Left lung (tissue), 10 donors: Measurements from ENCODE around the gene TULP3. TPM values are rescaled to one million over a fixed set of nuclear protein-coding genes. Genes with fewer than 3 reads are reported as not detected.
A peak's percentile ranks its signal among the peaks of the same experiment; 100 is the strongest.

Experiments used
- ATAC-seq: fragments of 200-7000 bp; cut with Tn5 transposase; one replicate; pipeline ENCODE4 v1.9.1; 2020; ENCODE audit warnings: moderate library complexity
- DNase-seq, 4 donors: peaks; one replicate each; pipeline ENCODE4 v3.0.0-alpha.2; 2013 to 2020
- H3K27ac ChIP-seq, 2 donors: fragments of 200-600 bp; sonication (generic) in 1 of 2; one replicate each; pipeline versions ENCODE4 v1.5.0 to v1.8.0; 2020 to 2021
- H3K27me3 ChIP-seq, 2 donors: fragments of 200-600 bp; sonication (generic) in 1 of 2; one replicate each; pipeline versions ENCODE4 v1.5.0 to v1.8.0; 2020 to 2021
- H3K36me3 ChIP-seq, 2 donors: fragments of 200-600 bp; sonication (generic) in 1 of 2; one replicate each; pipeline versions ENCODE4 v1.5.0 to v1.8.0; 2020 to 2021
- H3K4me1 ChIP-seq, 2 donors: fragments of 200-600 bp; one replicate each; pipeline ENCODE4 v1.8.0; 2021
- H3K4me3 ChIP-seq, 2 donors: fragments of 200-600 bp; sonication (generic) in 1 of 2; one replicate each; pipeline versions ENCODE4 v1.5.0 to v1.8.0; 2020 to 2021; ENCODE audit warnings: mild to moderate bottlenecking in 1 of 2
- H3K9me3 ChIP-seq, 2 donors: fragments of 200-600 bp; sonication (generic) in 1 of 2; one replicate each; pipeline versions ENCODE4 v1.5.0 to v1.8.0; 2020 to 2021
- intact Hi-C, 2 donors: fragments of 100-400 bp; cut with DNase I; formaldehyde crosslinking; loops; one replicate each; pipeline versions ENCODE4 v1.11.2 to v1.14.2; 2022
- polyA plus RNA-seq, 6 donors: library from polyadenylated mRNA; unstranded; fragments of 120-200 nt; gene quantifications; one replicate each; pipeline ENCODE4 v1.2.1, GENCODE V29; 2013; ENCODE audit not compliant: insufficient read length in 6 of 6
- total RNA-seq, 2 donors: library from RNA; stranded (reverse); fragmentation: NEBNext Ultra II Directional; extraction: Animal tissue kit (Norgen Biotek cat#: 25700); gene quantifications; one replicate each; pipeline ENCODE4 v1.2.1, GENCODE V29; 2021
- TF ChIP-seq, protein P1 (sequence below), 2 donors: fragments of 200-600 bp; sonication (generic) in 1 of 2; IDR thresholded peaks; one replicate each; pipeline versions ENCODE4 v1.5.0 to v1.8.0; 2021; ENCODE audit warnings: antibody characterized with exemption in 2 of 2
- donor health status: DM: no; HTN: yes; CAD: no.
- donor health status: DM: no; HTN: no; CAD: no.

The TULP3 gene
- total and polyA plus RNA-seq, 8 donors: 15.3 to 41.0 (median 35.6) TPM

DNA sequence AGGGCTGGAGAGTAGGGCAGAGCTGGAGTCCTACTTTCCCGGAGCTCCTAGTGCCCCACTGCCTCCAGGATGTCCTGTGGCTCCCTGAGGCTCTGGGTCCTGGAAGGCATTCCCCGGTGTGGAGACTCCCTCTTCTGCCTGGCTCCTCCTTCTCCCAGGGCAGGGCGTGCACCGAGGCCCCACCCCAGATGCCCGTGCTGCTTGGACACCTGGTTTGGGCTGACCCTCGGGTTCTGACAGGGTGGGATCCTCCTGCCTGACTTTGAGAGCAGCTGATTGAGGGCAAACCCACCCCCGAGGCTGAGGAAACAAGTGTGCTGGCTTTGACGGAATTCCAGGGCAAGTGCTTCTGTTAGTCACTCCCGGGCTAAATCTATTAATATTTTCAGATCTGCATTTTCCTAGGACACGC is 83.9 kb downstream of the TULP3 start:
- H3K27ac ChIP-seq: no peak overlapping the region

DNA sequence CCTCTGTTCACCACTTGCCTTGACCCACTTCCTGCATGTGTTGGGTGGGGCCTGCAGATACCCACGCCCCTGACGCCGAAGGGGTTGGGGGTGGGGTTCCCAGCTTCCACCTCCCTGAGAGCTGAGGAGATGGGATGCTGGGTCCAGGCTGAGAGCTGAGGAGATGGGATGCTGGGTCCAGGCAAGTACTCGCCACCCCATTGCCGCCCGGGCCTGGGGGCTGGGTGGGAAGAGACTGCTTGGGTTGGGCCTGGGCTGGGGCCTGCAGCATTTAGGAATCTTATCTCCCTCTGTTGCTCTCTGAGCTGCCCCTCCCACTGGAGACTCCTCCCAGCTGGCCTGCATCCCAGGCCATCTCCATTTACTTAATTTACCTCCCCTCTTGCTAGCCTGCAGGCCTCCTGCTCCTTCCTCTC is 85.9 kb downstream of the TULP3 start:
- ATAC-seq: no peak
- H3K27me3 ChIP-seq: no peaks in the 10 kb centered on the region
- H3K36me3 ChIP-seq: peaks cover 0 to 12% of the 10 kb centered on the region in 2 donors
- TF ChIP-seq, protein P1, sequence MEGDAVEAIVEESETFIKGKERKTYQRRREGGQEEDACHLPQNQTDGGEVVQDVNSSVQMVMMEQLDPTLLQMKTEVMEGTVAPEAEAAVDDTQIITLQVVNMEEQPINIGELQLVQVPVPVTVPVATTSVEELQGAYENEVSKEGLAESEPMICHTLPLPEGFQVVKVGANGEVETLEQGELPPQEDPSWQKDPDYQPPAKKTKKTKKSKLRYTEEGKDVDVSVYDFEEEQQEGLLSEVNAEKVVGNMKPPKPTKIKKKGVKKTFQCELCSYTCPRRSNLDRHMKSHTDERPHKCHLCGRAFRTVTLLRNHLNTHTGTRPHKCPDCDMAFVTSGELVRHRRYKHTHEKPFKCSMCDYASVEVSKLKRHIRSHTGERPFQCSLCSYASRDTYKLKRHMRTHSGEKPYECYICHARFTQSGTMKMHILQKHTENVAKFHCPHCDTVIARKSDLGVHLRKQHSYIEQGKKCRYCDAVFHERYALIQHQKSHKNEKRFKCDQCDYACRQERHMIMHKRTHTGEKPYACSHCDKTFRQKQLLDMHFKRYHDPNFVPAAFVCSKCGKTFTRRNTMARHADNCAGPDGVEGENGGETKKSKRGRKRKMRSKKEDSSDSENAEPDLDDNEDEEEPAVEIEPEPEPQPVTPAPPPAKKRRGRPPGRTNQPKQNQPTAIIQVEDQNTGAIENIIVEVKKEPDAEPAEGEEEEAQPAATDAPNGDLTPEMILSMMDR (IDR thresholded peaks at IDR 0.05): no peak
- H3K4me1 ChIP-seq: peaks cover 0 to 10% of the 10 kb centered on the region in 2 donors
- no peak for DNase-seq
- intact Hi-C loops: no loop called here
- H3K4me3 ChIP-seq: no peak overlapping the region
- H3K9me3 ChIP-seq: no peaks in the 10 kb centered on the region
- no peak overlapping the region for H3K27ac ChIP-seq

More for the DNA sequence above, 83.9 kb downstream of the TULP3 start:
- ATAC-seq: peak; percentile 73
- H3K9me3 ChIP-seq: no peaks in the 10 kb centered on the region
- H3K4me3 ChIP-seq: no peak overlapping the region
- peaks cover 0 to 1% of the 10 kb centered on the region in 2 donors for H3K36me3 ChIP-seq
- TF ChIP-seq, protein P1 (IDR thresholded peaks at IDR 0.05): no peak
- H3K27me3 ChIP-seq: no peaks in the 10 kb centered on the region
- no peak for DNase-seq
- intact Hi-C loops: no loop called here
- H3K4me1 ChIP-seq: peaks cover 0 to 10% of the 10 kb centered on the region in 2 donors

DNA sequence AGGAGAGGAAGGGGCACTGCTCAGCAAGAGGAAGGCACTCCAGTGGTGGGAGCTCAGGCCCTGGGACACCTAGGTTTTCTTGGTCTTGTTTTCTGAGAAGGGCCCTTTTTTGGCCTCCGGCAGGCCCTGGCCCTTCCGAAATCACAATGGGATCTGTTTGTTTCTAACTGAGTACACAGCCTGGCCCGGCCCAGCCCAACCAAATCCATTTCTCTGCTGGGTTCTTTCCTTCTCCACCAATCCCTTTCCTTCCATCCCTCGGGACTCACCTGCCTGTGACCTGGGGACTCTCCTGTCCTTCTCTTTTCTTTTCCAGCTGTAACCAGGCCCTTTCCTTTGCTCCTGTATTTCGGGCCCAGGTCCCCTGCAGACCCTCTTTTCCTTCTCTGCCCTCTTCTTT is 87.1 kb downstream of the TULP3 start:
- H3K4me3 ChIP-seq: no peak overlapping the region
- DNase-seq (no peak), ATAC-seq (no peak)
- peaks cover 0 to 10% of the 10 kb centered on the region in 2 donors for H3K4me1 ChIP-seq
- peaks cover 0 to 12% of the 10 kb centered on the region in 2 donors for H3K36me3 ChIP-seq
- intact Hi-C loops: no loop called here
- no peaks in the 10 kb centered on the region for H3K27me3 ChIP-seq
- no peak overlapping the region for H3K27ac ChIP-seq
- TF ChIP-seq, protein P1 (IDR thresholded peaks at IDR 0.05): no peak
- H3K9me3 ChIP-seq: no peaks in the 10 kb centered on the region

DNA sequence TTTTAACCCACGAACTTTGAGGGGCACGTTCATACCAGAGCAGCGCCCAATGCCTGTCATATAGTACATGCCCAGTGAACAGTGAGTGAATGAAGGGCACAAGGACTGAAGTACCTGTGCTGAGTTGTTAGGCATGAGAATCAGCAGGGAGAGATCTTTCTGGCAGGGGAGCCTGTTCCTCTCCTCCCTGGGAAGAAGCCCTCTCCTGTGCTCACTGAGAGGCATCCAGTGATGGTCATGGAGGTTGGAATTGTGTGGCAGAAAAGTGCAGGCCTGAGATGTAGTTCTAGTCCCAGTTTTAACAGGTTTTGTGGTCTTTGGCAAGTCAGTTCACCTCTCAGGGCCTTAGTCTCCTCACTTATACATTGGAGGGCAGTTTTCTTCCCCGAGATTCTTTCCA is 89.1 kb downstream of the TULP3 start:
- Histone ChIP-seq H3K27me3 (no peaks in the 10 kb centered on the region), H3K4me3 (no peak overlapping the region), H3K27ac (no peak overlapping the region), H3K36me3 (peaks cover 0 to 12% of the 10 kb centered on the region in 2 donors), H3K4me1 (peaks cover 0 to 3% of the 10 kb centered on the region in 2 donors), H3K9me3 (no peaks in the 10 kb centered on the region)
- TF ChIP-seq, protein P1 (IDR thresholded peaks at IDR 0.05): no peak
- no peak for ATAC-seq
- intact Hi-C loops: no loop called here
- DNase-seq: no peak

DNA sequence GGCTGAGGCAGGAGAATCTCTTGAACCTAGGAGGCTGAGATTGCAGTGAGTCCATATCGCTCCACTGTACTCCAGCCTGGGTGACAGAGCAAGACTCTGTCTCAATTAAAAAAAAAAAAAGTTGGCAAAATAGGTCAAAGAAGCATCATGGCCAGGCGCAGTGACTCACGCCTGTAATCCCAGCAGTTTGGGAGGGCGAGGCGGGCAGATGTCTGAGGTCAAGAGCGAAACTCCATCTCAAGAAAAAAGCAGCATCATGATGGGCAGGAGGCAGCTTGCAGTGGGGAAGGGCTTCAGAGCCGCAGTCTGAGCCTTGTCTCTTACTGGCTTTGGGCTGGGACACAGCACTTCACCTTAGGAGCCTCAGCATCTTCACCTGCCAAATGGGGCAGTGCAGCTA is 89.9 kb downstream of the TULP3 start:
- Histone ChIP-seq H3K9me3 (no peaks in the 10 kb centered on the region), H3K36me3 (peaks cover 0 to 12% of the 10 kb centered on the region in 2 donors), H3K27ac (no peak overlapping the region), H3K27me3 (no peaks in the 10 kb centered on the region), H3K4me1 (peaks cover 0 to 3% of the 10 kb centered on the region in 2 donors), H3K4me3 (no peak overlapping the region)
- TF ChIP-seq, protein P1 (IDR thresholded peaks at IDR 0.05): no peak
- DNase-seq: no peak
- no peak for ATAC-seq
- intact Hi-C loops: no loop called here
